Endometrial microvascular endothelial cells (primary cell): Measurements from ENCODE around the gene PTPRE. TPM values are rescaled to one million over a fixed set of nuclear protein-coding genes. Genes with fewer than 3 reads are reported as not detected.

Experiments
- in situ Hi-C: cut with HindIII; loops from 2 replicates; pipeline ENCODE4 v1.10.0; 2017; ENCODE audit warnings: low sequenced_read_pairs, low pct_unique_long_range_greater_than_20kb; ENCODE audit errors: inconsistent ontology term
- total RNA-seq: library from RNA; depleted of rRNA; stranded (reverse); fragments of >200 nt; gene quantifications from one replicate; pipeline ENCODE4 v1.2.3, GENCODE V29; 2015; ENCODE audit errors: inconsistent ontology term

PTPRE gene
- total RNA-seq, 1 donor from 2014 or later, result 23.9 TPM

- in situ Hi-C loops, result no loop called here
Observed at GRCh38 chr10:128027306-128027705, 120.4 kb downstream of the PTPRE start.

DNA sequence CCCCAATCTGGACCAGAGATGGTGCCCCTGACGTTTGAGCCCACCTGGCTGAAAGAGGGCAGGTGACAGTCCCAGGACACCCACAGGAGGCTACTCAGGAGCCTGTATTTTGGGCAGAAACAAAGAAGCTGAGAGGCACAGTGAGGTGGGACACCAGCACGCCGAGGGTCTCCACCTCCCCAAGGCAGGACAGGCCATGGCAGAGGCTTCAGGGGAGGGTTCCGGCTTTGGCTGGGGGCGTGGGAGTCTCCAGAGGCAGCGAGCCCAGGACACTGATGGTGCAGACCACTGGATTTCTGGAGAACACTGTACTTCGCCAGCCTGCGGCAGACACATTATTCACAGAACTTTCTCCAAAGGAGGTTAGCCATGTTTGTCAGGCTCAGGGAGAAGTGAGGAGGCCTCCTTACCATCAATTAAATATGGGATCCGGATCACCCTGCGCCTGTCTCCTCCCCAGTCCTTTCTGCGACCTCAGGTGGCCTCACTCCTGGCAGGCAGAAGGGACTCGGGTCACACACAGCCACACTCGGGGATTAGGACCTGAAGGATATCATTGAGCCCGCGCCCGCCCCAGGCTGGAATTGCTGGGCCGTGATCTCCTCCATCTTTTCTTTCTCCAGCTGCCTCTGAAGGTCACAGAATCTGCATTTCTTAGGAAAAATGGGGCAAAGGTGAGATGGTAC lies 121.1 kb downstream of the PTPRE start:
- in situ Hi-C loops, result no loop called here

DNA sequence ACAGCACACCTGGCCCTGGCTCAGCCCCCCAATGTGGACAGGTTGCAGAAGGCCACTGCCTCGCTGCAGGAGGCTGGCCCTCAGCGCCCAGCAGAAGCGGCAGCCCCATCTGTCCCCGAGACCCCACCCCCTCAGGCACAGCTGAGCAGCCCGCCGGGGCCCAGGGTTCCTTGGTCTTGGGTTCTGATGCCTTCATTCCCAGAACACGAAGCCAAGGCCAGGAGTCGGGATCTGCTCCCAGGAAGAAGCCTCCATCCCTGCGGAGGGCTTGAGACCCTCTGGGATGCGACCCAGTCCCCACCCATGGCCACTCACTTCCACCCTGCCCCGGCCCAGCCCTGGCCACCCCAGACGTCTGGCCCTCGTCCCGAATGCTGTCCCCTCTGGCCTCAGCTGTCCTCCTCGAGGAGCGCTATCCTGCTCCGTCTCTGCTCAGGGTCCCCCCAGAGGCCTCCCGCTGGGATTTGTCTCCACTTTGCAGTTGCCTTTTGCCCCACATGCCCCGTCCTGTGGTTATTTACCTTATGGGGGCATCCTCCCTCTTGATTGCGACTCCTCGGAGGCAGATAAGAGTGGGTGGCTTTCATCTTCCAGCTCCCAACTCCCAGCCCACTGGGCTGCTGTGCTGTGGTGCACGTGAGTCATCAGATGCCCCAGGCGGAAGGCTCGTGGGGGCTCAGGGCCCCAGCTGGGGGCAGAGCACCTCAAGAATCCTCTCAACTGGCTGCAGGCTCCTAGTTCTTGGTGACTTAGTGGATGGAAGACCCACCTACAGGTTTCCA lies 121.8 kb downstream of the PTPRE start:
- in situ Hi-C loops, result no loop called here

DNA sequence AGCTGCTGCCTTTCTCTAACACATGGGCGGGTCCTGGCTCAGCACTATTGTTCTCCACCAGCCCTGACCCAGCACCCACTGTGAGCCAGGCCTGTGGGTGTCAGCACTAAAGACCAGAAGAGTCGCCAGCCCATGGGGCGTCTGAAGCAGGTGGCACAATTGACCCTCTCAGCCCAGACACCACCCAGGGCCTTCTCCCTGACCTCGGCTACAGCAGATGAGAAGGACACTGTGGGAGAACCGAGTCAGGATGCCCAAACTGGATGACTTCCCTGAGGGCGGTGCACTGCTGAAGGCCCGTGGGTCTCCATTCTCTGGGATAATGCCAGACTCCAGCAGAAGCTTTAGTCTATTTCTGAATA lies 122.4 kb downstream of the PTPRE start:
- in situ Hi-C loops, result no loop called here

DNA sequence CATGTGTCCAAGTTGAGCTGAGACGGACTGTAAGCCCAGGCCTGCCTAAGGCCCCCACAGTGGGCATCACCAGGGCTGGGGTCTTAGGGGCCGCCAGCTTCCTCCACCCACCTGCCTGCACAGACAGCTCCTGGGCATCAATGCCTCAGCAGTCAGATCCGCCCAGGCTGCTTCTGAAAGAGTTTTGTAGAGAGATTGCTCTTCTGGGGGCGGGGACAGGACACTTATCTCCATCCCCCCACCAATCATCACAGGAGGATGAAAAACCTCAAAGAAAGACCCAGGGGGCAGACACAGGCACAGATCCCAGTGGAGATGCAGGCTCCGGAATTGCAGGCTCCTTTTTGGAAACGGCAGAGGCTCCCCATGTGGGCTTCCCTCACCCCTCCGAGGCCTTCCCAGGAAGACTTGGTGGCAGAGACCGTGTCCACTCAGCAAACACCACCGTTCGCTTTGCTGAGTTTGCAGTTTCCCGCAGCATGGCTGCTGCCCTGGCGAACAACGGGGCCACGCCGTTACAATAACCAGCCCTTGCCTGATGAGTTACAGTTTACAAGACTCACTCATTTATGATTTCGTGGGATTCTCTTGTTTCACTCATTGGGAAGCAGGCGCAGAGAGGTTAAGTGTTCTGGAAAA lies 122.9 kb downstream of the PTPRE start:
- in situ Hi-C loops, result no loop called here

DNA sequence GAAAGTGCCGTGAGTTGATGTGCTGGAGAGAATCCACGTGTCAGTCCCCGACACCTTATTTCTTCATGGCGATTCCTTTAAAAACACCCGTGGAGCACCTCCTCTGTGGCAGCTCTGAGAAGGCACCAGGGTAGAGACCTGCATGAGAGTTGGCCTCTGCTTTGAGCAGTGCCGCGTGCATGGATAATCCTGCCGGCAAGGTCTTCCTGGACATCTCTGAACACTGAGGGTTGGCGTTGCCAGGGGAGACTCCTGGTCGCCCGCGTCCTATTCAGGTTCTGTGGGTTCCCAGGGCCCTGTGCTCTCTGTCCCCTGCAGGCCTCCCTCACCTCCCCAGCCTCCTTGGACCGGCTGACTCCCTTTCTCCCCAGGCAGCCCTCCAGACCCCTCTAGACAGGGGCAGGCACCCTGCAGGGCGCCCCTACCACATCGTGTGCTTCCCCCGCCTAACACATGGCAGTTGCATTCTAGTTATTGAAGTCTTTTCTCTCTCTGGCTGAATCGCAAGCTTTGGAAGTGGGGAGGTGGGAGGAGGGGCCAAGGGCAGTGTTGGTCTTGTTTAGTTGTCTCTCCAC lies 123.7 kb downstream of the PTPRE start:
- in situ Hi-C loops, result no loop called here

DNA sequence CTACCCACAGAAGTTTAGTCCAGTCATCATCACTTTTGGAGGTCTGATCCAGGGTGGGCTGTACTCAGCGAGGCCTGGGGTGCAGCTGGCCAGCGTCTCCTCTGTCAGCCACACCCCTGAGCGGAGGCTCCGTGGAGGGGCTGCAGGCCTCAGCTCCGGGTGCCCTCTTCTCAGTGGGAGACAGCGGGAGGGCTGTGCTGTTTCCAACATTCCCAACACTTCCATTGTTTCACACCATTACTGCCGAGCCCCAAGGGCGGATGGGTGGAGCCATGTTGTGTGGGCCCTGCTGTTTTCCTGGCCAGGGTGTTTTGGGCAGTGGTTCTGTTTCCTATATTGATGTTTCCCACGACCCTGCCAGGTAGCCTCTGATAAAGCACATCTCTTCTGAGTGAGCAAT lies 124.3 kb downstream of the PTPRE start:
- in situ Hi-C loops, result no loop called here

GRCh38 chr10:128032466-128032865 lies 125.6 kb downstream of the PTPRE start:
- in situ Hi-C loops, result no loop called here

GRCh38 chr10:128035557-128035973 lies 128.7 kb downstream of the PTPRE start:
- in situ Hi-C loops, result no loop called here

DNA sequence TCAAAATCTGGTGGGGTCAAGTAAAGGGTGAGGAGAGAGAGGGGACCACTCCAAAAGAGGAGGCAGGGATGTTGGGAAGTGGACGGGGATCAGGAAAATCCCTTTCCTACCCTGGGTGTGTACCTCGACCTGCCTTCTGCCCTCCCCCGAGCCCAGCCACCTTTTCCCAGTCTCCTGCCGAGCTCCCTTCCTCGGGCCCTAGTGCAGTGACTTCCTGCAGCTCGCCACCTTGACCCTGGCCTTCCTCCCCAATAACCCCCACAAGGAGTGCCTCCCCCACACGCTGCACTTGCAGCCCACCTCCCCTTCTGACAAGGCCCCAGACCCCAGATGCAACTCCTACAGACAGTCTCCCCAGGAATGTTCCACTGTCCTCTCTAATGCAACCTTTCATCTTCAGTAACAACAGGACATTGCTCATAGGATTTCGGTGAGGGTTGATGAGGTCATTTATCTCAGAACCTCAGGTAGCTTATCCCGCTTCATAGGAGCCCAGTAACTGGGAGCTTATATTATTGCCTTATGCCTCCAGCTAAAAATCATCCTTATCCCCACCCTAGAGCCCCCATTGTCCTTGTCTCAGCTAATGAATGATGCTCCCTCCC lies 129.2 kb downstream of the PTPRE start:
- in situ Hi-C loops, result no loop called here

GRCh38 chr10:128036746-128037543 lies 130.0 kb downstream of the PTPRE start:
- in situ Hi-C loops, result no loop called here

GRCh38 chr10:128040096-128040495 lies 133.2 kb downstream of the PTPRE start:
- in situ Hi-C loops, result no loop called here

DNA sequence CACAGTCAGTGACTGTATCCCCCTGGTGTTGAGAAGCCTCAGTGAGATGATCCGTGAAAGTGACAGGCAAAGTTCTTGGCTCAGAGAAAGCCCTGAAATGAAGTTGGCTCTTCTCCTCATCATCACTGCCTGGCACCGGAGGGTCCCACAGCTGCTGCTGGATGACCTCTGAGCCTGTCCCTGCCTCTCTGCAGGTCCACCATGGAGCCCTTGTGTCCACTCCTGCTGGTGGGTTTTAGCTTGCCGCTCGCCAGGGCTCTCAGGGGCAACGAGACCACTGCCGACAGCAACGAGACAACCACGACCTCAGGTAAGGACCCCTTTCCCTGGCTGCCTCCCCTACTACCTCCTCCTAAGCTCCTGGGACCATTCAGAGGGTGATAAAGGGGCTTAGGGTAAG lies 133.8 kb downstream of the PTPRE start:
- in situ Hi-C loops, result no loop called here

- in situ Hi-C loops, result no loop called here
Observed at GRCh38 chr10:128042131-128042610, 135.3 kb downstream of the PTPRE start.

GRCh38 chr10:128043259-128044045 lies 136.5 kb downstream of the PTPRE start:
- in situ Hi-C loops, result no loop called here

DNA sequence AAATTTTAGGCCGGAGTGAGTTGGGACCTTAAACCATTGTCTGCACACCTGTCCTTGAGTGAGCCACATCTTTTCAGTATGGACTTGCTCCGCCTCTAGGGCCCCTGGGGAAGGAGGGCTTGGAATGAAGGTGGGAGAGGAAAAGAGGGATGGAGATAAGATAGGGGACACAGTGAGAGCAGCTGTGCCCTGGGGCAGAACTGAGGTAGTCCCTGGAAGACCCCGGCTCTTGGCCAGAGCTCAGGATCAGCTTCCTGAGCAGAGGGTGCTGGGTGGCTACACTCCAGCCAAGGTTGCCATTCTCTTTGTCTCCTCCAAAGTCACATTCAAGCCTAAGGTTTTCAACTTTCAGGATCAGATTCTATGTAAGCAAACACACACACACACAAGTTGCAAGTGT lies 137.3 kb downstream of the PTPRE start:
- in situ Hi-C loops, result no loop called here

DNA sequence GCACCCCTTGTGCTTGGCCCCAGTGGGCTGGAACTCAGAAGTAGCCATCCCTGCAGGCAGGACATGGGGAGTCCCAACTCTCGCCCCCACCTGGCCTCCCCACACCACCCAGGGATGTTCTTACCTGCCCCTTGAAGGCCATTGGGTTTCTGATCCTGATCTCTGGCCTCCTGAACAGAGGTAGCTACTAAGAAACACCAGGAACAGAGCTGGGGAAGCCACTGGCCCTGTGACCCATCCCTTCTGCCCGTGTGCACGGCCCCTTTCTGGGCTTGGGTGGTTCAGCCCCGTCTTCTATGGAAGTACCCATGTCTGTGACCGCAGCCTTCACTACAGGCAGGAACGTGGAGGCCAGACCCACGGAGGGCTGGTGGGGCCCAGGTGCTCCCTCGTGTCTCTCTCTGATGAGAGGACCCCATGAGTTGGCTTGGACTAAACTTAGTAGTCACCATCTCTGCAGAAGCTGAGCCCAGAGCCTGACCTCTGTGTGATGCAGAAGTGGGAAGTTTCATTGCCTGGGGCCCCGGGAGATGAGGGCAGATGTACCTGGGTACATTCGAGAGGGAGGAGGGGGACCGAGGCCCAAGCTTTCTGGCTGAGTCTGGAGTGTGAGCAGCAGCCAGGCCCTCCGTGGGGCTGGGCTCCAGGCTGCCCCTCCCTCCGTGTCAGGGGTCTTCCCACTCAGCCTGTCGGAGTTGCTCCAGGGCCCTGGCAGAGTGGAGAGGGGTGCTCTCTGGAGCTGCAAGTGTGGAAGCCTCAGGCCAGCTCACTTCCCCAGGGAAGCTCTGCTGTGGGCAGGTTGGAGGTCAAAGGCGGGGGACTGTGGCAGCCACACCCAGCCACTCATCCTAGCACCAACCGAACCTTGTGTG lies 138.3 kb downstream of the PTPRE start:
- in situ Hi-C loops, result no loop called here
